HL-60 (cell line): Measurements from ENCODE around the gene TMEM37.

Source experiments
- DNase-seq, 2 experiments: peaks; one replicate each; pipeline ENCODE4 v3.0.0-alpha.2; 2010 to 2020; ENCODE audit warnings: low read depth in 1 of 2, low spot score in 1 of 2
- H3K27ac ChIP-seq: fragments of 250-450 bp; sonication (Bioruptor Pico); replicated peaks from 2 replicates; pipeline ENCODE4 v1.5.1; 2020; ENCODE audit warnings: mild to moderate bottlenecking, moderate library complexity
- H3K27me3 ChIP-seq: fragments of 250-450 bp; sonication (Bioruptor Pico); 2 replicates; pipeline ENCODE4 v1.5.1; 2021; ENCODE audit warnings: mild to moderate bottlenecking, moderate library complexity; ENCODE audit not compliant: insufficient read depth, poor library complexity, severe bottlenecking
- H3K4me3 ChIP-seq: replicated peaks from 2 replicates; pipeline ENCODE4 v1.5.1; 2011; ENCODE audit warnings: mild to moderate bottlenecking, control low read depth, low read length; ENCODE audit not compliant: insufficient read depth
- GABPA ChIP-seq: IDR thresholded peaks from 2 replicates; pipeline ENCODE4 v1.6.1; 2012; ENCODE audit warnings: low read depth
- POLR2AphosphoS5 ChIP-seq: IDR thresholded peaks from 2 replicates; pipeline ENCODE4 v1.6.1; 2012; ENCODE audit warnings: low read depth
- SPI1 ChIP-seq: IDR thresholded peaks from 2 replicates; pipeline ENCODE4 v1.6.1; 2012; ENCODE audit warnings: low read depth, mild to moderate bottlenecking, borderline replicate concordance
- TF ChIP-seq, protein P1 (sequence below): IDR thresholded peaks from one replicate; pipeline ENCODE4 v1.5.1; 2011; ENCODE audit warnings: low read length, control low read depth, inconsistent platforms; ENCODE audit not compliant: insufficient read depth
- TF ChIP-seq, protein P2 (sequence below): IDR thresholded peaks from 2 replicates; pipeline ENCODE4 v1.6.1; 2012; ENCODE audit warnings: low read depth; ENCODE audit not compliant: insufficient replicate concordance

TMEM37 gene

DNA sequence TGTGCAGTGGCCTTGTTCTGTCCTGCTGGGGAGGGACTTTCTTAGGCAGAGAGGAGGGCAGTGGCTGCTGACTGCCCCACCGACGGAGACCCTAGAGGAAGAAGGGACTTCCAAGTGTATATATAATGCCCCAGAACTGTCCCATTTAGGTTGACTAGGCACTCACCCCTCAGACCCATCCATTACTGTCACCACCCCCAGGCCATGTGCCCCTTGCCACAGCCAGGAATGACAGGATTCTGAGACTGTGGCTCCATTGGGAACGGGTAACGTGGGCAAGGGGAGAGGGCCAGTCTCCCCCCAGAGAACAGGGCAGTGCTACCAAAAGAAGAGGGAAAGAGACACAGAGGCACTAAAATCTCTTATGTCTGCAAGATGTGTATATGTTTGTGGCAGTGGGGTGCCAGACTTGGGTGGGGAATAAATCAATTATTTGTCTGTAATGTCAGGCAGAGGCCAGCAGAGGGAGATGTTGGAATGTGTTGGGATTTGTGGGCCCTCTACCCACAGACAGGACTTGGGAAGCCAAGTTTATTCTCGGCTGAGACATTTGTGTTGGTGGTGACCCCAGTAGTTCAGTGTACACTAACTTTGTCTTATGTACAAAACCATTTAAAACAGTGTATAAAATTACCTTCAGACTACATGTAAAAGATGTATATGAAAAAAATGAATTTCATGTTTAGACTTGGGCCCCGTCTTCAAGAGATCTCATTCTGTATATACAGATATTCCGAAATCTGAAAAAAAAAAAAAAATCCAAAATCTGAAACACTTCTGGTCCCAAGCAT, 24.0 kb upstream of the TMEM37 start:
- no peak for TF ChIP-seq POLR2AphosphoS5
- TF ChIP-seq, protein P1, sequence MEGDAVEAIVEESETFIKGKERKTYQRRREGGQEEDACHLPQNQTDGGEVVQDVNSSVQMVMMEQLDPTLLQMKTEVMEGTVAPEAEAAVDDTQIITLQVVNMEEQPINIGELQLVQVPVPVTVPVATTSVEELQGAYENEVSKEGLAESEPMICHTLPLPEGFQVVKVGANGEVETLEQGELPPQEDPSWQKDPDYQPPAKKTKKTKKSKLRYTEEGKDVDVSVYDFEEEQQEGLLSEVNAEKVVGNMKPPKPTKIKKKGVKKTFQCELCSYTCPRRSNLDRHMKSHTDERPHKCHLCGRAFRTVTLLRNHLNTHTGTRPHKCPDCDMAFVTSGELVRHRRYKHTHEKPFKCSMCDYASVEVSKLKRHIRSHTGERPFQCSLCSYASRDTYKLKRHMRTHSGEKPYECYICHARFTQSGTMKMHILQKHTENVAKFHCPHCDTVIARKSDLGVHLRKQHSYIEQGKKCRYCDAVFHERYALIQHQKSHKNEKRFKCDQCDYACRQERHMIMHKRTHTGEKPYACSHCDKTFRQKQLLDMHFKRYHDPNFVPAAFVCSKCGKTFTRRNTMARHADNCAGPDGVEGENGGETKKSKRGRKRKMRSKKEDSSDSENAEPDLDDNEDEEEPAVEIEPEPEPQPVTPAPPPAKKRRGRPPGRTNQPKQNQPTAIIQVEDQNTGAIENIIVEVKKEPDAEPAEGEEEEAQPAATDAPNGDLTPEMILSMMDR: peak; percentile 55
- Histone ChIP-seq H3K4me3 (no peak overlapping the region), H3K27ac (no peak overlapping the region), H3K27me3 (no peaks in the 10 kb centered on the region)
- DNase-seq: peak in 1 of 2 experiments; percentile 52

DNA sequence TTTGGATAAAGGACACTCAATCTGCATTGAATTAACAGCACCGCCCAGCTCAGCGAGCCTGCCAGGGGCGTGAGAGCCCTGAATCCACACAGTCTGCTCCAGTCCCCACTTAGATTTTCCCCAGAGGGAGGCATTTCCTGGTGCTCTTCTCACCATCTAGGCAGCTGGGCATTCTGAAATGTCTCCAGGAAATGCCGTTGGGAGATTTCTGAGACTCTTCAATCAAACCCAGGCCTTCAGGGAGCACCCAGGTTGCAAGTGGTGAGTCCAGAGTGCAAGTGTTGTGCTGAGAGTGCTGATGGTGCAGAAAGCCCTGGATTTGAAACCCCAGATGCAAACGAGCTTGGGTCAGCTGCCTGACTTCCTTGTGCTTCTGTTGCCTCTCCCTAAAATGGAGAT, 23.4 kb upstream of the TMEM37 start:
- H3K27ac ChIP-seq: no peak overlapping the region
- TF ChIP-seq POLR2AphosphoS5 (no peak), GABPA (no peak), SPI1 (no peak)
- TF ChIP-seq, protein P2, sequence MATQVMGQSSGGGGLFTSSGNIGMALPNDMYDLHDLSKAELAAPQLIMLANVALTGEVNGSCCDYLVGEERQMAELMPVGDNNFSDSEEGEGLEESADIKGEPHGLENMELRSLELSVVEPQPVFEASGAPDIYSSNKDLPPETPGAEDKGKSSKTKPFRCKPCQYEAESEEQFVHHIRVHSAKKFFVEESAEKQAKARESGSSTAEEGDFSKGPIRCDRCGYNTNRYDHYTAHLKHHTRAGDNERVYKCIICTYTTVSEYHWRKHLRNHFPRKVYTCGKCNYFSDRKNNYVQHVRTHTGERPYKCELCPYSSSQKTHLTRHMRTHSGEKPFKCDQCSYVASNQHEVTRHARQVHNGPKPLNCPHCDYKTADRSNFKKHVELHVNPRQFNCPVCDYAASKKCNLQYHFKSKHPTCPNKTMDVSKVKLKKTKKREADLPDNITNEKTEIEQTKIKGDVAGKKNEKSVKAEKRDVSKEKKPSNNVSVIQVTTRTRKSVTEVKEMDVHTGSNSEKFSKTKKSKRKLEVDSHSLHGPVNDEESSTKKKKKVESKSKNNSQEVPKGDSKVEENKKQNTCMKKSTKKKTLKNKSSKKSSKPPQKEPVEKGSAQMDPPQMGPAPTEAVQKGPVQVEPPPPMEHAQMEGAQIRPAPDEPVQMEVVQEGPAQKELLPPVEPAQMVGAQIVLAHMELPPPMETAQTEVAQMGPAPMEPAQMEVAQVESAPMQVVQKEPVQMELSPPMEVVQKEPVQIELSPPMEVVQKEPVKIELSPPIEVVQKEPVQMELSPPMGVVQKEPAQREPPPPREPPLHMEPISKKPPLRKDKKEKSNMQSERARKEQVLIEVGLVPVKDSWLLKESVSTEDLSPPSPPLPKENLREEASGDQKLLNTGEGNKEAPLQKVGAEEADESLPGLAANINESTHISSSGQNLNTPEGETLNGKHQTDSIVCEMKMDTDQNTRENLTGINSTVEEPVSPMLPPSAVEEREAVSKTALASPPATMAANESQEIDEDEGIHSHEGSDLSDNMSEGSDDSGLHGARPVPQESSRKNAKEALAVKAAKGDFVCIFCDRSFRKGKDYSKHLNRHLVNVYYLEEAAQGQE: no peak
- TF ChIP-seq, protein P1: no peak
- H3K4me3 ChIP-seq: no peak overlapping the region
- no peaks in the 10 kb centered on the region for H3K27me3 ChIP-seq
- DNase-seq: no peak

DNA sequence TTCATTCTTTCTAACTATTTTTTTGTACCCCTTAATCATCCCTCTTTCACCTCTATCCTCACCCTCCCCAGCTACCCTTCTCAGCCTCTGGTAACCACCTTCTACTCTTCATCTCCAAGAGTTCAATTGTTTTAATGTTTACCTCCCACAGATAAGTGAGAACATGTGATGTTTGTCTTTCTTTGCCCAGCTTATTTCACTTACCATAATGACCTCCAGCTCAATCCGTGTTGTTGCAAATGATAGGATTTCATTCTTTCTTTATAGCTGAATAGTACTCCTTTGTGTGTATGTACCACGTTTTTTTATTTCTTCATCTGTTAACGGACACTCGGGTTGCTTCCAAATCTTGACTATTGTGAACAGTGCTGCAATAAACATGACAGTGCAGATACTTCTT, 22.1 kb upstream of the TMEM37 start:
- TF ChIP-seq POLR2AphosphoS5 (no peak), GABPA (no peak), SPI1 (no peak)
- TF ChIP-seq, protein P2: no peak
- TF ChIP-seq, protein P1: no peak

DNA sequence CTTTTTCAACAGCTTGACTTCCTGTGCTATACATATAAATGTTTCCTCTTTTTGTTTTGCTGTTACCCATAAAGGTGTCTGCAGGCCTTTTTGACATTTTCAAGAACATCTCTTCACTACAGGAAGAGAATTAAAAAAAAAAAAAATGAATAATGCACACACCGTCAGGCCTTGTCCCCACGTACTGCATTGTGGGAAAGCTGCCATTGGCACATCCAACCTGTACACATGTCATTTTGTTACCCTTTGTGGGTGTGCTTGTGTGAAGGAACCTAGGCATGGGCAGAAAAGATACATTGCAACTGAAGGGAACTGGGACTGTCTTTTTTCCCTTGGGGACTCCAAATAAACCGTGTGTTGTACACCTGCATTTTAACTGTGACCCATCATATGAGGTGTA, 16.8 kb upstream of the TMEM37 start:
- H3K27me3 ChIP-seq: no peaks in the 10 kb centered on the region
- H3K27ac ChIP-seq: no peak overlapping the region
- no peak overlapping the region for H3K4me3 ChIP-seq
- TF ChIP-seq SPI1 (no peak), POLR2AphosphoS5 (no peak)
- TF ChIP-seq, protein P1: no peak
- DNase-seq: no peak

More for the DNA sequence above, 22.1 kb upstream of the TMEM37 start:
- H3K27ac ChIP-seq: no peak overlapping the region
- no peaks in the 10 kb centered on the region for H3K27me3 ChIP-seq
- no peak overlapping the region for H3K4me3 ChIP-seq
- no peak for DNase-seq
